ENCODE data around the gene MACO1.
"Not testable (repeated sequence)": the region's sequence is repeated elsewhere in the genome, so short reads cannot be mapped to it uniquely, and the experiment has no call there.

The MACO1 gene

GRCh38 chr1:25458541-25459298, 28.0 kb downstream of the MACO1 start:
- DNase-seq = no peak

- DNase-seq = no peak
These were observed 29.3 kb downstream of the MACO1 start for GRCh38 chr1:25460020-25460419.

- not testable (repeated sequence) for DNase-seq
These were observed 30.1 kb downstream of the MACO1 start for GRCh38 chr1:25460816-25461215.

- no peak for DNase-seq
These were observed 31.2 kb downstream of the MACO1 start for GRCh38 chr1:25461849-25462248.

GRCh38 chr1:25462732-25463131, 32.0 kb downstream of the MACO1 start:
- no peak for DNase-seq

- DNase-seq = no peak
These were observed 36.5 kb downstream of the MACO1 start for GRCh38 chr1:25467193-25467592.

GRCh38 chr1:25467616-25468015, 36.9 kb downstream of the MACO1 start:
- no peak for DNase-seq

- DNase-seq = no peak
These were observed 37.3 kb downstream of the MACO1 start for GRCh38 chr1:25468033-25468432.

- no peak for DNase-seq
These were observed 38.5 kb downstream of the MACO1 start for GRCh38 chr1:25469177-25469576.

GRCh38 chr1:25472471-25472870, 41.8 kb downstream of the MACO1 start:
- DNase-seq = no peak

- no peak for DNase-seq
These were observed 43.0 kb downstream of the MACO1 start for GRCh38 chr1:25473653-25474225.

GRCh38 chr1:25474439-25475047, 43.8 kb downstream of the MACO1 start:
- no peak for DNase-seq

- no peak for DNase-seq
These were observed 45.7 kb downstream of the MACO1 start for GRCh38 chr1:25476186-25477097.

- DNase-seq = no peak
These were observed 46.8 kb downstream of the MACO1 start for GRCh38 chr1:25477448-25478034.

- DNase-seq = no peak
These were observed 47.9 kb downstream of the MACO1 start for GRCh38 chr1:25478633-25479032.

GRCh38 chr1:25481625-25482024, 50.9 kb downstream of the MACO1 start:
- no peak for DNase-seq

GRCh38 chr1:25482211-25482610, 51.5 kb downstream of the MACO1 start:
- no peak for DNase-seq

GRCh38 chr1:25484096-25484495, 53.4 kb downstream of the MACO1 start:
- no peak for DNase-seq

GRCh38 chr1:25484533-25484932, 53.8 kb downstream of the MACO1 start:
- no peak for DNase-seq

- DNase-seq = no peak
These were observed 55.1 kb downstream of the MACO1 start for GRCh38 chr1:25485536-25486411.

- DNase-seq = no peak
These were observed 55.9 kb downstream of the MACO1 start for GRCh38 chr1:25486602-25487001.

- peak; percentile 20 for DNase-seq
These were observed 56.9 kb downstream of the MACO1 start for GRCh38 chr1:25487628-25488027.
